A172 (cell line): ENCODE results near the gene AP1AR. TPM values are rescaled to one million over a fixed set of nuclear protein-coding genes. Genes with fewer than 3 reads are reported as not detected.
A peak's percentile ranks its signal among the peaks of the same experiment; 100 is the strongest.
"Not testable (repeated sequence)": the region's sequence is repeated elsewhere in the genome, so short reads cannot be mapped to it uniquely, and the experiment has no call there.

Source experiments
- DNase-seq: peaks from one replicate; pipeline ENCODE4 v3.0.0-alpha.2; 2015; ENCODE audit warnings: low spot score
- total RNA-seq: library from RNA; depleted of rRNA; stranded (reverse); fragments of >200 nt; shearing (Covaris generic); gene quantifications from 2 replicates; pipeline ENCODE4 v1.2.3, GENCODE V29; 2014; rRNA removed

AP1AR gene, protein sequence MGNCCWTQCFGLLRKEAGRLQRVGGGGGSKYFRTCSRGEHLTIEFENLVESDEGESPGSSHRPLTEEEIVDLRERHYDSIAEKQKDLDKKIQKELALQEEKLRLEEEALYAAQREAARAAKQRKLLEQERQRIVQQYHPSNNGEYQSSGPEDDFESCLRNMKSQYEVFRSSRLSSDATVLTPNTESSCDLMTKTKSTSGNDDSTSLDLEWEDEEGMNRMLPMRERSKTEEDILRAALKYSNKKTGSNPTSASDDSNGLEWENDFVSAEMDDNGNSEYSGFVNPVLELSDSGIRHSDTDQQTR
- 23.2 and 32.9 TPM in 2 replicates for total RNA-seq

DNA sequence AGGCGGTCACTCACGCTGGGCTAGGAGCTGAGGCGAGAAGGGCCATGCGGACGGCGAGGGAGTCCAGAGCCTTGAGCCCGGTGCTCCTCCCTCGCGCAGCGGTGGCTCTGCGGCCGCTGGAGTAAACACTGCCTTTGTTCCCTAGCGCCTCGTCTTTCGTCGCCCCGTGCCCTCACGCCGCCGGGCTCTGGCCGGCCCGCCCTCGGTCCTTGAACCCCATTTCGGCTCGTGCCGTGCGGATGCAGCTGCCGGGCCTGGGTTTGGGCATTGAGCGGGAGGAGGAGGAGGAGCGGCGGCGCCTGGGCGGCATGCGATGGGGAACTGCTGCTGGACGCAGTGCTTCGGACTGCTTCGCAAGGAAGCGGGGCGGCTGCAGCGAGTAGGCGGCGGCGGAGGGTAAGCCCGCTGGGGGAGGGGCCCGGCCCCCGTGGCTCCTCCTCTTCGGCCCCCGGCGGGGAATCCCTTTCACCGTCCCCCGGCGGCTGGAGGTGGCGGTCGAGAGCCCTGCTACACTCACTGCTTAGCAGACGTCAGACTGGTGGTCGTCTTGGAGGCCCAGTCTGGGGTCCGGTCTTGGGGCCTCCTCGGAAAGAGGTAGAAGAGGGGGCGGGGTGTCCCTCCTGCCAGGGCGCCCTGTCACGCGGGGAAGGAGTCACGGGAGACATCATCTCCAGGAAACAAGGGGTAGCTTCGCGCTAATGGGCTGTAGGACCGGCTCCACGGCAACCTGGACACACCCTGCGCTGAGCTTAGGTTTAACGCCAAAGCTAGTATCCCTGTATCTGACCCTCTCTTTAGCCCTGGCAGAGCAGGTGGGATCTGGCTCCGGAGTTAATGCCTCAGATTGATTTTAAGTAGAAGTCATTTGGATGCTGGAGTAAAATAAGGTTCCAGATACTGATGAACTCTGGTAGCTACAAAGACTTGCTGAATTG, at the start of gene AP1AR:
TSS of gene AP1AR (plus strand) at position 9 of the 935 bp plus-strand sequence. CDS start at position 314, 305 bp downstream.
- peak; percentile 68 for DNase-seq

DNA sequence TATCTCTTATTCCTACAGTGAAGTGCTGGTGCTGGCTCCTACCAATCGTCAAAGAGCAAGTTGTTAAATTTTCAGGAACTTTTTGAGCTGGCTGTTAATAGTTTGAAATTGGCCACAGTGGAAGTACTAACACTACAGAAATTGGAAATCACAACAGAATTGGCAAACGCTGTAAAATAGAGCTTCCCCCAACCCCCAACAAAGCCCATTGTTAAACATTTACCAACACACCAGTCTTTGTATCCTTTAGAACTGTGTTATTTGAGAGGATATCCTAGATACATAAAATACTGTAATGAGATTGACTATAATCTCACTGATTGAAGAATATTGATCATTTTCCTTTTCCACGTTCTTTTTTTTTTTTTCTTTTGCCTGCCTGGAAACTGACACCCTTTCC, 49.0 kb upstream of the AP1AR start:
- no peak for DNase-seq

DNA sequence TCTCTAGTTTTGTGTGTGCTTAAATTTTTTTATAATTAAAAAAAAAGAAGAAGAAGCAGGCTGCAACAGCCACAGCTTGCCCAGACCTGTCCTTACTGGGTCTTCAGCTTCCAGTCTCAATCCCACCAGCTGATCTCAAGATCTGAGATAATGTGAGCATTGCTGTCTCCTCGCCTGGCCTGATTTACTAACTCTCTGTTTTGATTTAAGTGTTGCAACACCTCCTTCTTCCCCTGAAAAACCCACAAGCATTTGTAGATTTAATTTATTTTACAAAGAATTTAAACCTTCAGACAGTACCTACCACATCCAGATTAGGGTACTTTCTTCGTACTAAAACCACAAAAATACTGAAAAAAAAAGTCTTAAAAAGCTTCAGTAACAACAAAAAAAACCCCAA, 48.3 kb upstream of the AP1AR start:
- DNase-seq: no peak

DNA sequence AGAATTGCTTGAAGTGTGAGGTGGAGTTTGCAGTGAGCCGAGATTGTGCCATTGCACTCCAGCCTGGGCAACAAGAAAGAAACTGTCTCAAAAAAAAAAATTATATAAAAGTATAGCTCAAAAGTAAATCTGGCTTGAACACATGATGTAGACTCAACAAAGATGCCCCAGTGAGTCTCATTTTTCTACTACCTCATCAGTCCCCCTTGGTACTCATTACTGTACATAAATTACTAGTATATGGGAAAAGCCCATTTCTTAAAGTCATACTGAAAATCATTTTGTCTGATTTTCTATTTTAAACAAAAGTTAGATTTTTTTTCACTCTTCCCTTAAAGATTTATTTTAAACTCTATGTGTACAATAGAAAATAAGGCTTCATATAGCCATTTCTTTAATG, 47.1 kb upstream of the AP1AR start:
- DNase-seq: no peak

DNA sequence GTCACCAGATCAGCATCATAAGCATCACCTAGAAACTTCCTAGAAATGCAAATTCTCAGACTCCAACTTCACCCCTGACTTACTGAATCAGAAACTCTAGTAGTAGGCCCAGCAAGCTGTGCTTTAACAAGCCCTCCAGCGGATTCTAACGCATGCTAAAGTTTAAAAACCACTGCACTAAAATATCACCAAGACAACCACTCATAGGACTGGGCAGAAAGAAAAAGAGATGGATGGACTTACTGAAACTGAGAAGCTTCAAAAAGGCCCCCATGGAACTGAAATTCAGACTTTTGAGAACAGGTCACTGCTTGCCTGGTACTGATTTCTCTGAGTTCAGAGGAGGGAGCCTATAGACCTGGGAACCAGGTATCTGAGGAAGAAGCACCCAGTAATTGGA, 46.3 kb upstream of the AP1AR start:
- no peak for DNase-seq

DNA sequence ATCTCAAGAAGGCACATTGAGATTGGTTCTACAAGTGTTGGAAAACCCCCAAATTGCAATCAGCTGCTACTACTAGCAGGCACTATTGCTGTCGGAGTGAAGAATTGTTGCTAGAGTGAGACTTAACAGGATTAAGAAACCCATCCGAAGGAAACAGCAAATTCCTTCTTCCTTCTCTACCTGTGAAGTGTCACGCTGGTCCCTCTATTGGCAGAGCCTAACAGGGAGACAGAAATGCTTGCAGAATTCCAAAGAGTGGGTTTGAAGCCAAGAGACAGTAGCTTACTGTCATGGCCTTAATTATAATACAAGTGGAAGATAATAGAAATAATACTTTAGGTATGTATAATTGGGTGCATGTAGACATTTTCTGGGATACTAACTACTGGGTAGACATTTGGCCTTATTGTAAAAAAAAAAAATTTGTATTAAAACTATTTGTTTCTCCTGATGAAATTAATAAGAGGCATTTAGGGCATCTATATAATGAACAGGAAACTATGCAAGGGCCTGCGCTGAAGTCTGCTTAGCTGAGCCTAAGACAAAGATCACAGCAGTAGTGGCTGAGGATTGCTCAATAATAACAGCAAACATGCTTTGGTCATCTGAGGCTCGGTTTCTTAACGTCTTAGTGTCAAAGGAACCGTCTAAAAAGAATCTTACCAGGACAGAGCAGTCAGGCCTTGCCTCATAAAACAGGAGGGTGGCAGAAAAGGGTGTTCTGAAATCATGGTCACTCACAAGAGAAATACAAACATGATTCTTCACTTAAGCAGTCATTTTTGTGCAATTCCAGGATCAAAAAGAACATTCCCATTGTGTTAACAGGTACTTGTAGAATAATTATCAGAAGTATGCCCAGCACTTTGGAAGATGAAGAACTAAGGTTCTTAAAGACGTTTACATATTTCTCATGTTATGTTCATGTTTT, 45.6 kb upstream of the AP1AR start:
- DNase-seq: no peak

DNA sequence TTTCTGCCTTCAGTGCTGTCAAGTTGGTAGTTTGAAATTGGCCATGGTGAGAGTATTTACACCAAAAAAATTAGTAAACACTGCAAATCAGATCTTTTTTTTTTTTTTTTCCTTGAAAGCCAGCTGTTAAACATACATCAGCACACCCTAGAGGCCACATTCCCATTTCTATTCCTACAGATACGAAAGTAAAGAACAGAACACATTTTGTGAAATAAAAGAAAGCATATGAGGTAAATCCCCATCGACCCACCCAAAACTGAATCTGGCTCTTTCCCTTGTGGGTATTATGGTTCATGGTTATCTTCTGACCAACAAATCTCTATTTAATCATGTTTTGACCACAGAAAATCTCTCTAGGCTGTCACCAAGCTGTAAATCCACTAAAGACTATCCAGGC, 41.8 kb upstream of the AP1AR start:
- no peak for DNase-seq

DNA sequence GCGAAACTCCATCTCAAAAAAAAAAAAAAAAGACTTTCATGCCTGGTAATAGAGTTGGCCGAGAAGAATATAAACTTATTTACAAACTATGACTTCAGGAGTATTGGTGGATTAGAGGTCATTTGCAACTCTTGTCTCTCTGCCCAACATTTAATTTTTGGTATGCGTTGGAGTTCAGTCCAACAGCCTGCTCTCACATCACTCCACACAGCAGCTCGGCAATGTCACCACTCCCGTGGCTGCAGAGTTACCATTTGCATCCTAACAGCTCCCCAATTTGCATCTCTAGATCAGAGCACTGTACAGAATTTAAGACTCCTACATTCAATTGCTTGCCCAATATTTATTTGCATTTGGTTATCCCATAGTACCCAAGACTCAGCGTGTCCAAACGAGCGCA, 40.9 kb upstream of the AP1AR start:
- DNase-seq: no peak

DNA sequence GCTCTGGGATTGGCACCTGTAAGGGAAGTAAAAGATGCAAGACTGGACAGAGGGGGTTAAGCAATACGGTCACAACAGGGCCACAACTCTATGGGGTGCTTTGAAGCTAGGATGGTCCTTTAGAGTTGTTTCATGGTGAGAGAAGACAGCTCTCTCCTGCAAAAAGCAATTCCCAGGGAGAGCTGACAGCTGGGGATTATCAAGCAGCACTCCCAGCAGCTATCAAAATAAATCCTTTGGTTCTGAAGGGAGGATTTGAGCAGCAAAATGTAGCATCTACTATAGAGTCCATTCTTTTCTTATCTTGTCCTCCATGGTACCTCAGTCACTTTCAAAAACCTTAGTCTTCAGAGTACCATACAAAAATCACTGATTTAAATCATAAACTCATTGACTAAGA, 35.1 kb upstream of the AP1AR start:
- no peak for DNase-seq

DNA sequence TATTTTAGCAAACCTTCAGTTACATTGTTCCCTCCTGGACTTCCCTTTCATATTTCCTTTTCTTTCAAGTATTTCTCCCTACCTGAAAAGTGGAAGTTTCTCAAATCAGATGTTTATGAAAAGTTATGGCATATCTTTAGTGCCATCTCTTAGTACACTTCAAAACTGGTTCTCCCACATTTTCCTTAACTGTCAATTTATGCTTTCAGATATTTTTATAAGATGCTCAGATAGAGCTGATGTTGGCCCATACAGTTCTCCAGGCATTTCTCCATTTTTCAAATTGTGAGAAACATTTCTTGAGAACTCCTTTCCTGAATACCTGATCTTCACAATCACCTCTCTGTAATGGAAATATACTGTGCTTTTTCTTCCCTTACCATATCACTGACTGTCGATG, 32.5 kb upstream of the AP1AR start:
- DNase-seq: no peak

DNA sequence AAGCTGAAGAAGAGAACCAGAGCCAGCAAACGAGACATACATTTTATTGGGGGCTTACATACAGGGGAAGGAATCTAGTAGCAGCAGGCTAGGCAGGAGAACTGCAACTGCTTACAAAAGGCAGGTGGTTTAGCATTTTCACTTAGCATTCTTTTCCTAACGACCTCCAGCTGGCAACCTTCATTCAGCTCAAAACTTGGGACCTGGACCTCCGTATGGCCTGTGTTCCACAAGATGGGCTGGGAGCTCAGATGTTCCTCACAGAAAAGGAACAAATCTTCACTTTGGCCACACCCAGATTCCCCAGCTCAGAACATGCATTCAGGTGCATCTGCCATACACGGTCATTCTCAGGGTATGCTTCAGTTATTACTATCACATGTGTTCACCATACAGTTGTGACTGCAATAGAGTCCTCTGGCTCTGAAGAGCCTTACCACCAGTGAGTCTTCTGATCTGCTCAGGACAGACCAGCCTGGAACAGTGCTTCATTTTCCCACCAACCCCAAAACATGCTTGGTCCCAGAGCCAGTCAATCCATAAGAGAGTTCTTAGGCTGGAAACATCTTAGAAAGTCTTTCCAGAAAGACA, 29.6 kb upstream of the AP1AR start:
- DNase-seq: no peak

DNA sequence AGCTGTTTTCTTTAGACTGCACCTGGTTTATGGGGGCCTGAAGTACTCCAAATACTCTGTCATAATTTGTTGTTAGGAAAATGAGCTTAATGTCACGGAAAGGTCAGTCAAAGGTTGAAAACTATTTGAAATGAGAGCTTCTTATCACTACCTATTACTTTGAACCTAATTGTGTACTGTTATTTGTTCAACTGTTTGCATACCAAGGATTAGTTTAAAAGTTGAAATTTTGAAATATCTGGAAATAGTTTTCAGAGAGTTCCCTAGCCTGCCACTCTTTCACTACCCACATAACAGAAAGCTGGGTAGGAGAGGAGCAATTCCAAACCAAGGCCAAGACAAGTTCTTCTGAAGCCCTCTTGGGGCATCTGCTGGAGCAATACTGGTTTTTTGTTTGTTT, 28.0 kb upstream of the AP1AR start:
- DNase-seq: no peak

DNA sequence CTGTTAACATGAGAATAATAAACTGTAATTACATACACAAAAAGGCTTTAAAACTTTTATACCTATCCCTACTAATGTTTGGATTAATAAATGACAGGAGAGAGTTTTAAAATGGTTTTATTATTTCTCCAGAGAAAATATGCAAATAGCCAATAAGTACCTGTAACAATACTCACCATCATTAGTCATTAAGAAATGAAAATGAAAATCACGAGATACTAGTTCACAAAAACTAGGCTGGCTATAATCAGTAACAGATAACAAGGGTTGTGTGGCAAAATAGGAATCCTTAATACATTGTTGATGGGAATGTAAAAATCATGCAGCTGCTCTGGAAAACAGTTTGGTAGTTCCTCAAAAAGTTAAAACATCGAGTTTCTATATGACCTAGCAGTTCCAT, 25.2 kb upstream of the AP1AR start:
- DNase-seq: no peak

DNA sequence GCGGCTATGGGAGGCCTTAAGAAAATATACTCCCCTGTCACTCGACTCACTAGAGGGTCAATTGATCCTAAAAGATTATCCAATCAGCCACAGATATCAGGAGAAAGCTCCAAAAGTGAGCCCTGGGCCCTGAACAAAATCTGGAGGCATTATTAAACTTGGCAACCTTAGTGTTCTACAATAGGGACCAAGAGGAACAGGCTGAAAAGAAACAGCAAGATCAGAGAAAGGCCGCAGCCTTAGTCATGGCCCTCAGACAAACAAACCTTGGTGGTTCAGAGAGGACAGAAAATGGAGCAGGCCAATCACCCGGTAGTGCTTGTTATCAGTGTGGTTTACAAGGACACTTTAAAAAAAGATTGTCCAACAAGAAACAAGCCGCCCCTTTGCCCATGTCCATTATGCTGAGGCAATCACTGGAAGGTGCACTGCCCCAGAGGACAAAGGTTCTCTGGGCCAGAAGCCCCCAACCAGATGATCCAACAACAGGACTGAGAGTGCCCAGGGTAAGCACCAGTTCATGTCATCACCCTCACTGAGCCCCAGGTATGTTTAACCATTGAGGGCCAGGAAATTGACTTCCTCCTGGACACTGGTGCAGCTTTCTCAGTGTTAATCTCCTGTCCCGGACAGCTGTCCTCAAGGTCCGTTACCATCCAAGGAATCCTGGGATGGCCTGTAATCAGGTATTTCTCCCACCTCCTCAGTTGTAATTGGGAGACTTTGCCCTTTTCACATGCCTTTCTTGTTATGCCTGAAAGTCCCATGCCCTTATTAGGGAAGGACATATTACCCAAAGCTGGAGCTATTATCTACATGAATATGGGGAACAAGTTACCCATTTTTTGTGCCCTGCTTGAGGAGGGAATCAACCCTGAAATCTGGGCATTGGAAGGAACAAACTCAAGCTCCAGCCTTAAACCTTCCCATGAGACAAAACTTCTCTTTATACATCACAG, 23.2 kb upstream of the AP1AR start:
- not testable (repeated sequence) for DNase-seq

DNA sequence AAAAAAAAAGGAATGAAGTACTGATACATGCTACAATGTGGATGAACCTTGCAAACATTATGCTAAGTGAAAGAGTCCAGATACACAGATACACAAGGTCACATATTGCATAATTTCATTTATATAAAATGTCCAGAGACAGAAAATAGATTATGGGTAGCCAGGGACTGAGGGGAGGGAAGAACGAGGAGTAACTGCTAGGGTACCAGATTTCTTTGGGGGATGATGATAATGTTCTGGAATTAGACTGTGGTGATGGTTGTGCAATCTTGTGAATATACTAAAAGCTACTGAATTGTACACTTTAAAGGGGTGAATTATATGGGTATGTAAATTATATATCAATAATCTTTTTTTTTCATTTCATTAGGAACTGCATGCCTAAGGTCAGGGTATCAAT, 20.8 kb upstream of the AP1AR start:
- DNase-seq: no peak

DNA sequence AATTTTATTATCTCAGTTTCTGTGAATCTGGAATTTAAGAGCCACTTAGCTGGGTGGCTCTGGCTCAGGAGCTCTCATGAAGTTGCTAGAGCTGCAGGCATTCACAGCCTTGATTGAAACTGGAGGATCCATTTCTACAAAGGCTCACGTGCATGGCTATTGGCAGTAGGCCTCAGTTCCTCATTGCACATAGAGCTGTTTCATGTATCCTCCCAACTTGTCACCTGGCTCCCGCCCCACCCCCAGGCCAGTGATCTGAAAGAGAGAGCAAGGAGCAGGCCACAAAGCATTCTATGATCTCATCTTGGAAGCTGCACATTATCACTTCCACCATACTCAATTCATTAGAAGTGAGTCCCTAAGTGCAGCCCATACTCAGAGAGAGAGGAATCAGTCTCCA, 18.5 kb upstream of the AP1AR start:
- DNase-seq: no peak

DNA sequence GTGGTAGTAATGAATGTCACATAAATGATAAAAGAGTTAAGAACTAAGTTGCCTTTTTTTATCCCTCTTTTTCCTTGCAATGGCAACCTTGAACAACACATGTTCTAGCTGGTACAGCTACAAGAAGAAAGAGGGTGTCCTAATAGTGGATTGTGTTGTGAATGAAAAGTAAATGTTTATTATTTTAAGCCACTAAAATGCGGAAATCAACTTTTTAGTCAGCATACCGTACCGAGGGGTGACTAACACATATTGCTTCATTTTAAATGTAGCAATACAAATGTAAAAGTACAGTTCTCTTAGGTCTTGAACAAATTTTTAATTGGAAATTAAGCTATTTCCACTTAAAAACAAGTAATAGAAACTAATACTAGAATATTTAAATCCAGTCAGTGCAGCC, 17.7 kb upstream of the AP1AR start:
- peak; percentile 11 for DNase-seq

DNA sequence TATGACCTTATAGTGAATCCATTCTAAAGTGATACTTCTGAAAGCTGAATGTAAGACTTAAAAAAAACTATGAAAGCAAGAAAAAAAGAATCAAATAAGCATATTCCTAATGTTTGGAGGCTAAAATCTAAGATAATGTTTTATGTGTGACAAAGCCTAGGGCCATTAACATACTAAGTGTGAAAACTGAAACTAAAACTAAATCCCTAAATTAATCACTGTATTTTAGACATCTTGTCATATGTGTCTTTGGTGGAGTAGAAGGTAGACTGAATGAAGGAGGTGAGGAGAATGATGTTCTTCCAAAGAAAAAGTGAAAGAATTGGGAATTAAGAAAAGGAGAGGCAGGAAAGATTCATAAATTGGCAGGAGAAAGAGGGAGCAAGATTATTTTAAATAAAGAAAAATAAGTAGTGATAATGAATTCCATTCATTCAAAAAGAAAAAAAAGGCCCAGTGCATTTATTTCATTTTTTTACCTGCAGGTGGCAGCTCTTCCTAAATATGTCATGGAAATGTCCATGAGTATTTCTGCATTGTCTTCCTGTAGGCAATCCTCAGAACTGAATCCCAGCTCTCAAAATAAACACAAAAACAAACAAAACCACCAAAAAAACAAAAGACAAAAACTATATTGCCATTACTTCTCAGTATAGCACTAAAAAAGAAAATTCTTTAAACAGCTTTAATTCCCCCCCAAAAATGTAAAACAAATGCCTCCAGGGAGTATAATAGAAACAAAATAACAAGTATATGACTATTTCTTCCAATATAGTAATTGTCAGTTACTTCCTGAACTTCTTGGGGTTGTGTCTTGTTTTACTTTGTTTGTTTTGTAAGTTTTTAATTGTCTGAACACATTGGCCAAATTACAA, 17.0 kb upstream of the AP1AR start:
- DNase-seq: peak; percentile 45

DNA sequence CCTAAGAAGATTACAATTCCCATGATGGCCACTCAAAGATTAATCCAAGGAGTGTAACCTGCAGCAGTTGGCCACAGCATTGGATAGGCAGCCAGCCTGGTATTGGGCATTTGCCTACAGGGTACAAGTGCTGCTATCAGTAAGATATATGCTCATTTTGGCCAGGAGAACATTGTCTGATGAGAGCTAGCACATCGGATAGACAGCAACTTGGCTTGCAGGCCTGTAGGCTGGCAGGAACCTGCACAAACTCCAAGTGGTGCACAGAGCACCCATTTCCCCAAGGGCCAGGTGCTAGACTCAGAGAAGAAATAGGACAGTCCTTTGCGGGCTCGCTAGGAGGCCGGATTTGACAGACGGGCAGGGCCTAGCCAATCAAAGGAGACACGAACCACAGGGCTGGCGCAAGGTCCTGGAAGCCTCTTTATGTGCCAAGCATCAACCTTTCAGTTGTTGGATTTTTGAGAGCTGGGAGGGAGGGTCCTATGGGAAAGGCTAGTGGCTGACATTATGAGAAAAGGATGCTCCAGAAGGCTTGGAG, 11.7 kb upstream of the AP1AR start:
- DNase-seq: no peak
